Gastroesophageal sphincter (tissue), 4 donors: Measurements from ENCODE around the gene GSC2. TPM values are rescaled to one million over a fixed set of nuclear protein-coding genes. Genes with fewer than 3 reads are reported as not detected.

Experiments
- ATAC-seq: fragments of 150-250 bp; one replicate; pipeline ENCODE4 v1.9.1; 2016; ENCODE audit warnings: mild to moderate bottlenecking, moderate library complexity
- H3K27ac ChIP-seq, 4 donors: fragments of 200-600 bp; sonication (generic) in 3 of 4; 1 replicate in 3 of 4; 2 replicates in 1 of 4; pipeline ENCODE4 v1.5.1; 2016 to 2019
- H3K27me3 ChIP-seq: fragments of 200-600 bp; sonication (generic); one replicate; pipeline ENCODE4 v1.5.1; 2019
- H3K36me3 ChIP-seq, 2 donors: fragments of 200-600 bp; sonication (generic); one replicate each; pipeline ENCODE4 v1.5.1; 2019; ENCODE audit warnings: control low read depth in 1 of 2
- H3K4me1 ChIP-seq, 3 donors: fragments of 200-600 bp; sonication (generic); 1 replicate in 2 of 3; 2 replicates in 1 of 3; pipeline ENCODE4 v1.5.1; 2016 to 2019; ENCODE audit warnings: control low read depth in 2 of 3
- H3K4me3 ChIP-seq, 2 donors: fragments of 200-600 bp; sonication (generic); one replicate each; pipeline ENCODE4 v1.5.1; 2019; ENCODE audit warnings: mild to moderate bottlenecking in 1 of 2, moderate library complexity in 1 of 2
- H3K9me3 ChIP-seq, 3 donors: fragments of 200-600 bp; sonication (generic); one replicate each; pipeline ENCODE4 v1.5.1; 2017 to 2019; ENCODE audit warnings: control low read depth in 2 of 3
- EP300 ChIP-seq: sonication (generic); formaldehyde crosslinking; IDR thresholded peaks from one replicate; pipeline ENCODE4 v1.6.1; 2017; ENCODE audit warnings: antibody characterized with exemption, mild to moderate bottlenecking
- POLR2A ChIP-seq, 2 donors: fragments of 450-650 bp; IDR thresholded peaks; one replicate each; pipeline ENCODE4 v1.6.1; 2017; ENCODE audit warnings: antibody characterized with exemption in 2 of 2, mild to moderate bottlenecking in 2 of 2, moderate library complexity in 1 of 2
- POLR2AphosphoS5 ChIP-seq: sonication (generic); formaldehyde crosslinking; IDR thresholded peaks from one replicate; pipeline ENCODE4 v1.6.1; 2017; ENCODE audit warnings: antibody characterized with exemption
- WGBS, 2 donors: methylation state at CpG; one replicate each; pipeline ENCODE4 v1.1.5; 2018; ENCODE audit warnings: low coverage in 1 of 2; 5-methylcytosine and 5-hydroxymethylcytosine counted together
- total RNA-seq, 4 donors: library from RNA; depleted of rRNA; stranded (reverse); fragments of >200 nt; gene quantifications; one replicate each; pipeline ENCODE4 v1.1.0, GENCODE V29; 2016
- TF ChIP-seq, protein P1 (sequence below), 4 experiments: fragments of 200-600 bp in 2 of 4; fragments of 450-650 bp in 2 of 4; sonication (generic) in 1 of 4; IDR thresholded peaks; one replicate each; pipeline ENCODE4 v1.5.1; 2017 to 2019; ENCODE audit warnings: antibody characterized with exemption in 4 of 4, mild to moderate bottlenecking in 2 of 4, moderate library complexity in 2 of 4

Gene GSC2, protein sequence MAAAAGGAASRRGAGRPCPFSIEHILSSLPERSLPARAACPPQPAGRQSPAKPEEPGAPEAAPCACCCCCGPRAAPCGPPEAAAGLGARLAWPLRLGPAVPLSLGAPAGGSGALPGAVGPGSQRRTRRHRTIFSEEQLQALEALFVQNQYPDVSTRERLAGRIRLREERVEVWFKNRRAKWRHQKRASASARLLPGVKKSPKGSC
- total RNA-seq: not detected

DNA sequence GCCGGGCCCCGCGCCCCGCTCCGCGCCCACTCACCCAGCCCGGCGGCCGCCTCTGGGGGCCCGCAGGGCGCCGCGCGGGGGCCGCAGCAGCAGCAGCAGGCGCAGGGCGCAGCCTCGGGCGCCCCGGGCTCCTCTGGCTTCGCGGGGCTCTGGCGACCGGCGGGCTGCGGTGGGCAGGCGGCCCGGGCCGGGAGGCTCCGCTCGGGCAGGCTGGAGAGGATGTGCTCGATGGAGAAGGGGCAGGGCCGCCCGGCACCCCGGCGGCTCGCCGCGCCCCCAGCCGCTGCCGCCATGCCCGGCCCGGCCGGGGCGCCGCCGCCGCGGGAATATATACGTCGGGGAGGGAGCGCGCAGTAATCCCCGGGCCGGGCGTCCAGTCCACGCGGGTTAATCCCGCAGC, at the start of gene GSC2:
GSC2 (minus strand) TSS at position 302 of the 400 bp plus-strand sequence; CDS start at position 293, 9 bp downstream.
- ATAC-seq: no peak

GRCh38 chr22:19199479-19199878, 49.4 kb upstream of the GSC2 start:
- no peak overlapping the region for H3K27ac ChIP-seq
- H3K4me1 ChIP-seq: no peaks in the 10 kb centered on the region
- H3K36me3 ChIP-seq: peaks cover 0 to 58% of the 10 kb centered on the region in 2 donors
- H3K9me3 ChIP-seq: no peaks in the 10 kb centered on the region
- H3K4me3 ChIP-seq: no peak overlapping the region
- ATAC-seq: no peak
- 80% methylated on average over 4 of the region's 8 CpGs; no CpG with 5 or more reads in 1 of the 2 donors for WGBS, 2 donors
- TF ChIP-seq POLR2AphosphoS5 (no peak), POLR2A (IDR thresholded peaks at IDR 0.05) (no peak), EP300 (no peak)
- TF ChIP-seq, protein P1, sequence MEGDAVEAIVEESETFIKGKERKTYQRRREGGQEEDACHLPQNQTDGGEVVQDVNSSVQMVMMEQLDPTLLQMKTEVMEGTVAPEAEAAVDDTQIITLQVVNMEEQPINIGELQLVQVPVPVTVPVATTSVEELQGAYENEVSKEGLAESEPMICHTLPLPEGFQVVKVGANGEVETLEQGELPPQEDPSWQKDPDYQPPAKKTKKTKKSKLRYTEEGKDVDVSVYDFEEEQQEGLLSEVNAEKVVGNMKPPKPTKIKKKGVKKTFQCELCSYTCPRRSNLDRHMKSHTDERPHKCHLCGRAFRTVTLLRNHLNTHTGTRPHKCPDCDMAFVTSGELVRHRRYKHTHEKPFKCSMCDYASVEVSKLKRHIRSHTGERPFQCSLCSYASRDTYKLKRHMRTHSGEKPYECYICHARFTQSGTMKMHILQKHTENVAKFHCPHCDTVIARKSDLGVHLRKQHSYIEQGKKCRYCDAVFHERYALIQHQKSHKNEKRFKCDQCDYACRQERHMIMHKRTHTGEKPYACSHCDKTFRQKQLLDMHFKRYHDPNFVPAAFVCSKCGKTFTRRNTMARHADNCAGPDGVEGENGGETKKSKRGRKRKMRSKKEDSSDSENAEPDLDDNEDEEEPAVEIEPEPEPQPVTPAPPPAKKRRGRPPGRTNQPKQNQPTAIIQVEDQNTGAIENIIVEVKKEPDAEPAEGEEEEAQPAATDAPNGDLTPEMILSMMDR (IDR thresholded peaks at IDR 0.05): no peak
- no peaks in the 10 kb centered on the region for H3K27me3 ChIP-seq

More for the DNA sequence above, at the start of gene GSC2:
- peaks cover 74% of the 10 kb centered on the region for H3K27me3 ChIP-seq
- WGBS, 2 donors: no CpG with 5 or more reads among the region's 59 CpGs
- peak within 1 kb of the TSS in 1 of 2 donors; percentile 38 for H3K4me3 ChIP-seq
- H3K9me3 ChIP-seq: peaks cover 0 to 5% (median 0%) of the 10 kb centered on the region in 3 donors
- H3K4me1 ChIP-seq: peaks cover 0 to 20% (median 7%) of the 10 kb centered on the region in 3 donors
- no peaks in the 10 kb centered on the region for H3K36me3 ChIP-seq
- TF ChIP-seq, protein P1 (IDR thresholded peaks at IDR 0.05): no peak
- TF ChIP-seq EP300 (no peak), POLR2AphosphoS5 (no peak), POLR2A (IDR thresholded peaks at IDR 0.05) (no peak)
- no peak within 1 kb of the TSS for H3K27ac ChIP-seq

- peaks cover 0 to 70% of the 10 kb centered on the region in 2 donors for H3K36me3 ChIP-seq
- 77 to 89% methylated on average over 8 to 10 of the region's 10 CpGs for WGBS, 2 donors
- H3K4me1 ChIP-seq: no peaks in the 10 kb centered on the region
- no peak for ATAC-seq
- no peaks in the 10 kb centered on the region for H3K27me3 ChIP-seq
- H3K9me3 ChIP-seq: no peaks in the 10 kb centered on the region
- no peak for TF ChIP-seq EP300
- TF ChIP-seq, protein P1 (IDR thresholded peaks at IDR 0.05): no peak
- TF ChIP-seq POLR2AphosphoS5: no peak
- TF ChIP-seq POLR2A (IDR thresholded peaks at IDR 0.05): no peak
- H3K27ac ChIP-seq: no peak overlapping the region
- no peak overlapping the region for H3K4me3 ChIP-seq
Observed at GRCh38 chr22:19197997-19198865, 48.1 kb upstream of the GSC2 start.

DNA sequence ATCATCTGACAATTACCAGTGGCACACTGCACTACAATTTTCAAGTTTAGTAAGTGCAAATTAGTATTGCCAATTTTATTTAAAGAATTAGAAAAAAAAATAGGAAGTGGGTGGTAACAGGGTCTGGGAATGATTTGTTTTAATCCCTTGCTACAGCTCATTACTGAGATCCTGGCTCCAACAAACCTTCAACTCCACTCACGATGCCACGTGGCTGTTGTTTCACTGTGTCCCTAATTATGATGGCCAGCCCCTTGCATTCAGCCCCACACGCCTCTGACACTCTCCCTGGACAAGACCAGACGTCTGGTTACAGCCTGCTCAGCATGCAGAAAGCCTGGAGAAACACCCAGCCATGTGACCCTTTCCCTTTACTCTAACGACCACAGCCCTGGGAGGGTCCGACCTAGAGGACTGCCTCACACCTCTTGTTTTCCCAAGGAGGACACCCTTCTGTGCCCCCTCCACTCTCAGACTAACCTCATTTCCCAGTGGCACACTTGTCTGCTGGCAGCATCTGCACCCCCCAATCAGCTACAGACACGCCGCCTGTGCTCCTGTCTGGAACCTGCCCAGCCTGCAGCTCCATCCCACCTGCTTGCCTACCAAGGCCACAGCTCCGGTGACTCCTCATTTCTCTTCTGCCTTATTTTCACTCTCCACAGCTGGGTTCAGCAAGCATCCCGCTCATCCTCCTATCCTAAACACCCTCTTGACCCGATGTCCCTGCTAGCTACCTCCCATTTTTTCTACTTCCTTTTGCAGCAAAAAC, 46.9 kb upstream of the GSC2 start:
- ATAC-seq: no peak
- no peaks in the 10 kb centered on the region for H3K4me1 ChIP-seq
- H3K27ac ChIP-seq: no peak overlapping the region
- H3K4me3 ChIP-seq: no peak overlapping the region
- WGBS, 2 donors: 82 to 84% methylated on average over 7 to 11 of the region's 11 CpGs
- H3K27me3 ChIP-seq: no peaks in the 10 kb centered on the region
- H3K36me3 ChIP-seq: peaks cover 0 to 79% of the 10 kb centered on the region in 2 donors
- no peaks in the 10 kb centered on the region for H3K9me3 ChIP-seq
- no peak for TF ChIP-seq POLR2AphosphoS5
- no peak for TF ChIP-seq EP300
- no peak for TF ChIP-seq POLR2A (IDR thresholded peaks at IDR 0.05)
- TF ChIP-seq, protein P1 (IDR thresholded peaks at IDR 0.05): no peak
